H1 (cell line): ENCODE data around the gene MEGF9. TPM values are rescaled to one million over a fixed set of nuclear protein-coding genes. Genes with fewer than 3 reads are reported as not detected.
A peak's percentile ranks its signal among the peaks of the same experiment; 100 is the strongest.

ENCODE experiments used
- CTCF ChIA-PET: fragments of 300-600 bp; sonication (Branson Sonifier 250); formaldehyde crosslinking; loops from one replicate; lab custom pipeline; 2021; ENCODE audit not compliant: partially characterized antibody; lab: Charles Lee
- POLR2A ChIA-PET: fragments of 300-600 bp; sonication (Branson Sonifier 250); formaldehyde crosslinking; loops from one replicate; lab custom pipeline; 2021; ENCODE audit warnings: inconsistent platforms; ENCODE audit not compliant: partially characterized antibody; lab: Charles Lee
- DNase-seq, 2 experiments: peaks; one replicate each; pipeline versions ENCODE4 v3.0.0 to v3.0.0-alpha.2; 2010 to 2022; ENCODE audit warnings: low spot score in 2 of 2, low read depth in 1 of 2, mixed read lengths in 1 of 2
- FAIRE-seq: peaks from 2 replicates; lab custom pipeline; 2011; peaks lifted over from hg19 to GRCh38; lab: Jason Lieb, UNC
- H2AFZ ChIP-seq: 2 replicates; pipeline ENCODE4 v1.8.1; 2012; ENCODE audit warnings: low read length, inconsistent platforms
- H2AK5ac ChIP-seq: 2 replicates; pipeline ENCODE4 v1.6.1; 2013; ENCODE audit warnings: low read depth, low read length
- H2BK120ac ChIP-seq: replicated peaks from 2 replicates; pipeline ENCODE3; 2013; ENCODE audit warnings: low read depth, low read length, inconsistent platforms
- H2BK12ac ChIP-seq: 2 replicates; pipeline ENCODE4 v1.6.1; 2013; ENCODE audit warnings: low read depth, low read length
- H2BK15ac ChIP-seq: 2 replicates; pipeline ENCODE4 v1.6.1; 2013; ENCODE audit warnings: low read length
- H2BK20ac ChIP-seq: 2 replicates; pipeline ENCODE4 v1.6.1; 2013; ENCODE audit warnings: low read length
- H2BK5ac ChIP-seq: 2 replicates; pipeline ENCODE4 v1.6.1; 2013; ENCODE audit warnings: low read depth, low read length
- H3K14ac ChIP-seq: 2 replicates; pipeline ENCODE4 v1.6.1; 2013; ENCODE audit warnings: inconsistent platforms; ENCODE audit not compliant: insufficient read length
- H3K18ac ChIP-seq: 2 replicates; pipeline ENCODE4 v1.6.1; 2013; ENCODE audit warnings: low read length; ENCODE audit errors: extremely low read depth
- H3K23ac ChIP-seq: 2 replicates; pipeline ENCODE4 v1.6.1; 2013; ENCODE audit warnings: inconsistent platforms; ENCODE audit not compliant: insufficient read length
- H3K23me2 ChIP-seq: 2 replicates; pipeline ENCODE4 v1.6.1; 2013; ENCODE audit warnings: low read depth, low read length
- H3K27ac ChIP-seq: 2 replicates; pipeline ENCODE4 v1.6.1; 2011; ENCODE audit warnings: low read depth, low read length, inconsistent platforms
- H3K27me3 ChIP-seq, 4 experiments: replicated peaks in 1 of 4; 1 replicate in 1 of 4; 2 replicates in 3 of 4; pipeline versions ENCODE4 v1.6.1 to v1.8.1; 2011 to 2013; ENCODE audit warnings: low read length in 3 of 4, mild to moderate bottlenecking in 3 of 4, inconsistent platforms in 2 of 4, mixed read lengths in 2 of 4, moderate library complexity in 1 of 4; ENCODE audit not compliant: control insufficient read depth in 3 of 4, insufficient read depth in 3 of 4; ENCODE audit errors: extremely low read depth in 1 of 4
- H3K36me3 ChIP-seq, 4 experiments: 2 replicates each; pipeline versions ENCODE4 v1.6.1 to v1.8.1; 2011 to 2013; ENCODE audit warnings: mild to moderate bottlenecking in 4 of 4, low read length in 3 of 4, moderate library complexity in 2 of 4, control low read depth in 1 of 4, inconsistent platforms in 1 of 4; ENCODE audit not compliant: insufficient read depth in 4 of 4, control insufficient read depth in 2 of 4
- H3K4ac ChIP-seq: replicated peaks from 2 replicates; pipeline ENCODE3; 2013; ENCODE audit warnings: low read length, low read depth, mixed read lengths, inconsistent platforms; ENCODE audit not compliant: insufficient read length
- H3K4me1 ChIP-seq, 4 experiments: replicated peaks in 1 of 4; 1 replicate in 1 of 4; 2 replicates in 3 of 4; pipeline versions ENCODE4 v1.6.1 to v1.8.1; 2011 to 2013; ENCODE audit warnings: low read length in 3 of 4, inconsistent platforms in 2 of 4, mixed read lengths in 1 of 4; ENCODE audit not compliant: insufficient read depth in 4 of 4, control insufficient read depth in 3 of 4
- H3K4me2 ChIP-seq, 2 experiments: 2 replicates each; pipeline versions ENCODE4 v1.6.1 to v1.8.1; 2011 to 2013; ENCODE audit warnings: low read depth in 2 of 2, low read length in 2 of 2, control low read depth in 1 of 2, inconsistent platforms in 1 of 2, mild to moderate bottlenecking in 1 of 2; ENCODE audit not compliant: insufficient read depth in 1 of 2
- H3K4me3 ChIP-seq, 4 experiments: fragments of 200-600, 300-600 bp in 1 of 4; sonication (generic), shearing (Covaris generic), sonication (Bioruptor Twin) in 1 of 4; 2 replicates each; pipeline versions ENCODE4 v1.5.1 to v1.8.1; 2011 to 2016; ENCODE audit warnings: low read length in 4 of 4, low read depth in 3 of 4, control low read depth in 2 of 4, inconsistent platforms in 2 of 4, mild to moderate bottlenecking in 2 of 4, mixed read lengths in 1 of 4, moderate library complexity in 1 of 4; ENCODE audit not compliant: insufficient read depth in 2 of 4; ENCODE audit errors: extremely low read depth in 1 of 4
- H3K56ac ChIP-seq: replicated peaks from 2 replicates; pipeline ENCODE3; 2013; ENCODE audit warnings: low read depth, mild to moderate bottlenecking, mixed read lengths, low read length, inconsistent platforms; ENCODE audit not compliant: insufficient read length
- H3K79me1 ChIP-seq: 2 replicates; pipeline ENCODE4 v1.6.1; 2013; ENCODE audit warnings: low read depth, low read length, control low read depth
- H3K79me2 ChIP-seq, 2 experiments: 2 replicates each; pipeline versions ENCODE4 v1.6.1 to v1.8.1; 2012 to 2013; ENCODE audit warnings: low read length in 2 of 2, mild to moderate bottlenecking in 2 of 2, inconsistent platforms in 1 of 2; ENCODE audit not compliant: insufficient read depth in 2 of 2, control insufficient read depth in 1 of 2
- H3K9ac ChIP-seq, 4 experiments: replicated peaks in 1 of 4; 1 replicate in 1 of 4; 2 replicates in 3 of 4; pipeline versions ENCODE4 v1.6.1 to v1.8.1; 2011 to 2013; ENCODE audit warnings: low read depth in 3 of 4, low read length in 3 of 4, control low read depth in 2 of 4, mild to moderate bottlenecking in 2 of 4, moderate library complexity in 2 of 4, inconsistent platforms in 1 of 4; ENCODE audit errors: extremely low read depth in 1 of 4
- H3K9me3 ChIP-seq, 2 experiments: 2 replicates each; pipeline versions ENCODE4 v1.6.1 to v1.8.1; 2012 to 2013; ENCODE audit warnings: mild to moderate bottlenecking in 2 of 2, moderate library complexity in 2 of 2, control low read depth in 1 of 2, inconsistent platforms in 1 of 2, low read depth in 1 of 2, low read length in 1 of 2, mixed read lengths in 1 of 2; ENCODE audit not compliant: insufficient read depth in 2 of 2
- H4K20me1 ChIP-seq, 2 experiments: replicated peaks in 1 of 2; 2 replicates each; pipeline versions ENCODE3 to v1.8.1; 2011 to 2013; ENCODE audit warnings: inconsistent platforms in 2 of 2, low read length in 2 of 2, mild to moderate bottlenecking in 1 of 2; ENCODE audit not compliant: insufficient read depth in 2 of 2, control insufficient read depth in 1 of 2
- H4K5ac ChIP-seq: 2 replicates; pipeline ENCODE4 v1.6.1; 2013; ENCODE audit warnings: low read length, low read depth, mixed read lengths, inconsistent platforms; ENCODE audit not compliant: insufficient read length
- H4K8ac ChIP-seq: 2 replicates; pipeline ENCODE4 v1.8.0; 2013; ENCODE audit warnings: mild to moderate bottlenecking, moderate library complexity, low read length, inconsistent platforms; ENCODE audit not compliant: insufficient read depth; ENCODE audit errors: extremely low read depth
- H4K91ac ChIP-seq: replicated peaks from 2 replicates; pipeline ENCODE3; 2013; ENCODE audit warnings: low read length, mixed read lengths, inconsistent platforms; ENCODE audit not compliant: insufficient read length
- CEBPB ChIP-seq: IDR thresholded peaks from 2 replicates; pipeline ENCODE4 v1.6.1; 2012; ENCODE audit warnings: low read depth, low read length
- EP300 ChIP-seq, 2 experiments: IDR thresholded peaks; 1 replicate in 1 of 2; 2 replicates in 1 of 2; pipeline ENCODE4 v1.6.1; 2011 to 2012; ENCODE audit warnings: low read depth in 2 of 2, low read length in 2 of 2, mild to moderate bottlenecking in 2 of 2, borderline replicate concordance in 1 of 2, inconsistent platforms in 1 of 2, moderate library complexity in 1 of 2
- RBBP5 ChIP-seq: IDR thresholded peaks from 2 replicates; pipeline ENCODE4 v1.7.1; 2012; ENCODE audit warnings: low read depth, mild to moderate bottlenecking, inconsistent platforms, low read length, moderate library complexity, borderline replicate concordance
- SIN3A ChIP-seq, 2 experiments: IDR thresholded peaks in 1 of 2; conservative IDR thresholded peaks in 1 of 2; 2 replicates each; pipeline ENCODE4 v1.6.1; 2011 to 2012; ENCODE audit warnings: low read length in 2 of 2, improper control_type of control experiment in 1 of 2, low read depth in 1 of 2, mild to moderate bottlenecking in 1 of 2
- SP1 ChIP-seq: IDR thresholded peaks from 2 replicates; pipeline ENCODE4 v1.6.1; 2011; ENCODE audit warnings: low read depth, low read length
- ZNF274 ChIP-seq: IDR thresholded peaks from 2 replicates; pipeline ENCODE4 v1.7.0; 2012; ENCODE audit warnings: low read length, borderline replicate concordance; ENCODE audit errors: extremely low read depth
- polyA plus RNA-seq, 7 experiments: library from polyadenylated mRNA; depleted of rRNA in 3 of 7; stranded (reverse) in 5 of 7; unstranded in 2 of 7; fragments of >200 nt in 5 of 7; fragments of 200-250 nt in 2 of 7; gene quantifications; 1 replicate in 5 of 7; 2 replicates in 1 of 7; 4 replicates in 1 of 7; pipeline versions ENCODE4 v1.2.1 to v1.2.3, GENCODE V29; 2011 to 2013; ENCODE audit warnings: missing spikeins in 2 of 7, mixed read lengths in 2 of 7
- total RNA-seq: library from RNA; stranded (reverse); fragmentation: NEBNext Ultra II Directional; extraction: Animal tissue kit (Norgen Biotek cat#: 25700); gene quantifications from 2 replicates; pipeline ENCODE4 v1.2.1, GENCODE V29; 2021

MEGF9 gene
- total and polyA plus RNA-seq, 2 of the 8 experiments (the other 6 are each of a cell fraction or from before 2014, with no cell fraction given), result 0.45 to 1.8 TPM

- no peak overlapping the region for H3K9ac ChIP-seq
- no peaks in the 10 kb centered on the region for H3K23me2 ChIP-seq
- H2AFZ ChIP-seq, result no peak overlapping the region
- H2BK20ac ChIP-seq, result no peak overlapping the region
- H4K91ac ChIP-seq, result no peak overlapping the region
- no peak overlapping the region for H2BK15ac ChIP-seq
- FAIRE-seq (no peak), DNase-seq (no peak)
- ChIA-PET POLR2A (no interaction called here), CTCF (interaction anchor here (0.8 to 1.6 kb wide), 5 partner anchors 9 to 172 kb away, joined by 4 to 6 read pairs (median 4); no protein-coding TSS in a partner anchor)
- H4K5ac ChIP-seq, result no peak overlapping the region
- no peaks in the 10 kb centered on the region for H4K20me1 ChIP-seq
- H3K4me3 ChIP-seq, result no peak overlapping the region
- no peak overlapping the region for H3K56ac ChIP-seq
- H2AK5ac ChIP-seq, result no peak overlapping the region
- no peak overlapping the region for H3K23ac ChIP-seq
- no peaks in the 10 kb centered on the region for H3K79me2 ChIP-seq
- no peak overlapping the region for H4K8ac ChIP-seq
- no peak overlapping the region for H3K18ac ChIP-seq
- H3K9me3 ChIP-seq, result no peaks in the 10 kb centered on the region
- H2BK120ac ChIP-seq, result no peak overlapping the region
- no peaks in the 10 kb centered on the region for H3K4me1 ChIP-seq
- H2BK5ac ChIP-seq, result no peak overlapping the region
- no peak overlapping the region for H2BK12ac ChIP-seq
- H3K4ac ChIP-seq, result no peak overlapping the region
- no peak overlapping the region for H3K14ac ChIP-seq
- H3K27me3 ChIP-seq, result no peaks in the 10 kb centered on the region
- H3K27ac ChIP-seq, result no peak overlapping the region
- no peaks in the 10 kb centered on the region for H3K79me1 ChIP-seq
- no peak overlapping the region for H3K4me2 ChIP-seq
- H3K36me3 ChIP-seq, result no peaks in the 10 kb centered on the region
- TF ChIP-seq RBBP5 (no peak), ZNF274 (no peak), SP1 (no peak), CEBPB (peak; percentile 45; the same call in 1 of the 2 replicates), EP300 (IDR thresholded peaks at IDR 0.05; ENCODE audit: borderline replicate concordance in 1 of 2, low read depth in 2 of 2, low read length in 2 of 2) (no peak), SIN3A (conservative IDR thresholded peaks at IDR 0.05 in 1 of 2, IDR thresholded peaks at IDR 0.05 in 1 of 2; ENCODE audit: low read depth in 1 of 2, low read length in 2 of 2) (no peak)
- TF ChIP-seq, all 59 proteins: peak for 1
Observed at GRCh38 chr9:120616966-120617935, 97.0 kb downstream of the MEGF9 start.
